ENCODE data around the gene ARAP2.
A peak's percentile ranks its signal among the peaks of the same experiment; 100 is the strongest.

The ARAP2 gene

DNA sequence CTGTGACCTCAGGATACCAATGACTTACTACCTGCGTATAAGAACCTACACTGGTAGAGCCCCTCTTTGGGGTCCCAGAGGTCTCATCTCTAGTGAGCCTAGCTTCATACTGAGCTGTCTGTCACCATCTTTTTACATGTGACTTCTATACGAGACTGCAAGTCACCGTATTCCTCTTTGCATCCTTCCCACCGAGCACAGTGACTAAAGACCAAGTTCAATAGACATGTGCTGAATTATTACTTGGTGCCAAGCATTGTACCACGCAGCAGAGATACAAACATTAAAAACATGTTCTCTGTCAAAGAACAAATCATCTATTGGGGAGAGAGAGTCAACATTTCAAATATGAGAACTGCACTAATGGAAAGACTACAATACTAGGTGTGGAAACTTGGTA is 16.4 kb downstream of the ARAP2 start:
- no peak for TF ChIP-seq EZH2phosphoT487 (IDR thresholded peaks at IDR 0.05; ENCODE audit: borderline replicate concordance)
- TF ChIP-seq CTCF (conservative IDR thresholded peaks at IDR 0.05; ENCODE audit: low read length) = no peak

DNA sequence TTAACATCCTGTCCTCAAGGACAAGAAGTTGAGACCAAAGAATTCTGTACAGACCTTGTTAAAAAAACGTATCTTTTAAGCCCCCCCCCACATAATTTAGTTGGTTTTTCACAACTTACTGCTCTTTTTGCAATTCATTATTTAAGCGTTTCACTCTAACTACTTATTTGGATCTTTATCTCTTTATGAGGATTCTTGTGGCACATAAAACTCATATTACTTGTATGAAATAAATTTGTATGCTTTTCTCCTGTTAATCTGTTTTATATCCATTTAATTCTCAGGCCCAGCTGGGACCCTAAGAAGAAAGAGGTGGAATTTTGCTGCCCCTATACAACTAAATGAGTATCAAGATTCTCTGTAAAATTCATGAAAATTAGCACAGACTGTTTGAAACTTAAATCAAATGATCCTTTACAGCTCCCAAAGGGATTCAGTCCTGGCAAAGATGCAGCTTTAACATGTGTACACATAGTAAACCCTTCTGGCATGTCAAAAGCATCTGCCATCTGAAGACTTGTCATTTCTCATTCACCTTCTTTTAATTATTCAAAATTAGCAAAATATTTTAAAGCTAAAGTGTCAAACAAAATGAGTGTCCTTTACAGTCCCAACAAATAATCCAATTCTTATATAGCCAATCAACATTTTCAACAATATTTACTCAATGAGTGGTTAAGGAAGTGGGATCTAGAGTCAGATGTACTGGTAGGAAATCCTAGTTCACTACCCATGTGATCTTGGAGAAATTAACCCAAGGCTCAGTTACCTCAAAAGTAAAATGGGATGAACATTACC is 17.7 kb downstream of the ARAP2 start:
- no peaks in the 10 kb centered on the region for H3K9me3 ChIP-seq (ENCODE audit: insufficient read depth, low read depth, low read length)
- H3K36me3 ChIP-seq (ENCODE audit: insufficient read depth, low read length) = no peaks in the 10 kb centered on the region
- H2AFZ ChIP-seq (ENCODE audit: low read length) = no peak overlapping the region
- peaks cover 53% of the 10 kb centered on the region for H3K4me1 ChIP-seq (ENCODE audit: insufficient read depth, low read length, poor library complexity, severe bottlenecking)
- H3K4me3 ChIP-seq (ENCODE audit: low read length, poor library complexity, severe bottlenecking) = no peak overlapping the region
- H3K27me3 ChIP-seq (ENCODE audit: insufficient read depth, low read length, poor library complexity, severe bottlenecking) = no peaks in the 10 kb centered on the region
- TF ChIP-seq CTCF (conservative IDR thresholded peaks at IDR 0.05; ENCODE audit: low read length) (no peak), EZH2phosphoT487 (IDR thresholded peaks at IDR 0.05; ENCODE audit: borderline replicate concordance) (no peak)
- no peak overlapping the region for H3K9ac ChIP-seq (ENCODE audit: low read depth, low read length, poor library complexity, severe bottlenecking)
- no peaks in the 10 kb centered on the region for H3K9me2 ChIP-seq (replicated peaks; ENCODE audit: low read depth, low read length)
- peaks cover 79% of the 10 kb centered on the region for H3K79me2 ChIP-seq (ENCODE audit: insufficient read depth, low read length)
- H3F3A ChIP-seq (ENCODE audit: low read depth) = no peaks in the 10 kb centered on the region
- H3K4me2 ChIP-seq (ENCODE audit: low read depth, low read length, poor library complexity, severe bottlenecking) = peak overlapping the region; percentile 10
- peaks cover 11% of the 10 kb centered on the region for H4K20me1 ChIP-seq (ENCODE audit: insufficient read depth, low read length, poor library complexity, severe bottlenecking)

More for the DNA sequence above, 16.4 kb downstream of the ARAP2 start:
- H3K27me3 ChIP-seq (ENCODE audit: insufficient read depth, low read length, poor library complexity, severe bottlenecking) = no peaks in the 10 kb centered on the region
- peaks cover 11% of the 10 kb centered on the region for H4K20me1 ChIP-seq (ENCODE audit: insufficient read depth, low read length, poor library complexity, severe bottlenecking)
- no peak overlapping the region for H3K4me3 ChIP-seq (ENCODE audit: low read length, poor library complexity, severe bottlenecking)
- peak overlapping the region; percentile 10 for H3K4me2 ChIP-seq (ENCODE audit: low read depth, low read length, poor library complexity, severe bottlenecking)
- no peaks in the 10 kb centered on the region for H3K9me3 ChIP-seq (ENCODE audit: insufficient read depth, low read depth, low read length)
- peaks cover 42% of the 10 kb centered on the region for H3K4me1 ChIP-seq (ENCODE audit: insufficient read depth, low read length, poor library complexity, severe bottlenecking)
- no peaks in the 10 kb centered on the region for H3F3A ChIP-seq (ENCODE audit: low read depth)
- H3K9ac ChIP-seq (ENCODE audit: low read depth, low read length, poor library complexity, severe bottlenecking) = no peak overlapping the region
- no peaks in the 10 kb centered on the region for H3K9me2 ChIP-seq (replicated peaks; ENCODE audit: low read depth, low read length)
- H3K36me3 ChIP-seq (ENCODE audit: insufficient read depth, low read length) = no peaks in the 10 kb centered on the region
- H2AFZ ChIP-seq (ENCODE audit: low read length) = no peak overlapping the region
- H3K79me2 ChIP-seq (ENCODE audit: insufficient read depth, low read length) = peaks cover 82% of the 10 kb centered on the region

DNA sequence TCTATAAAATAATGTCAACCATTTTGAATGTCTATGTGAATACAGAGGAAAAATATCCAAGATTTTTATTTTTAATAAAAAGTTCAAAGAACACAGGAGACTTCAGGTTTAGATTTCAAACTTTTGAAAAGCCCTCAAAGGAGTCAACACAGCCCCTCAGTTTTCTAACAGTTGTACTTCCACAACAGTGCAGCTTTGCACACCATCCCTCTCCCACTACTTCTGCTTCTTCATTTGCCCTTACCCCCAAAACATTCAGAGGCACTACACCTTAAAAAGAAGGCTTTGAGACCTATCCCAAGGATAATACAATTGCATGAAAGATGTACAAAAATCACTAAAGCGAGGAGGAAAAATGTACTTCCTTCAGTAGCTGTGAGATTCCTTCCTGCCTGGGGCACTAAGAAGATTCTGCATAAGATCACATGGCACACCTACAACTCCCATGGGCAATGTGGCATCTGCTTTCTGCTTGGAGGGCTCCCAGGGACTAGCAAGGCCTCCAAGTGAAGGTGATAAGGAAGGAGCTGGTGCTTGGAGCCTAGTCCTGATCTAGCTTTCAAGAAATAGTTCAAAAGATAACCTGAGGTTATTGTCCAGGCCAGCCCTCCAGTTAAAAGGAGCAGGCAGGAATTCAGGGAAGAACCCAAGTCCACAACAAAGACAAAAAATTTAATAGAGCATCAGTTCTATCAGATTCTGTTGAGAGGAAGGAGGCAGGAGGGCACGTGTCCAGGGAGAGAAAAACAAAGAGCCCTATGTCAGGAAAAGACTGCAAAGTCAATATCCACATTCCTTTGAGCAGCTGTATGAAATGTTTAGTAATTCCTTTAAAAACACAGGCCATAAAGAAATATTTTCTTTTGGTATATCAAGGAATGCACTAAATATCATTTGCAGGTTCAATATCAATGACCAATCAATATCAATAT is 19.1 kb downstream of the ARAP2 start:
- peak overlapping the region; percentile 24 for H3K4me3 ChIP-seq (ENCODE audit: low read length, poor library complexity, severe bottlenecking)
- TF ChIP-seq CTCF (conservative IDR thresholded peaks at IDR 0.05; ENCODE audit: low read length) (no peak), EZH2phosphoT487 (IDR thresholded peaks at IDR 0.05; ENCODE audit: borderline replicate concordance) (no peak)
- peak overlapping the region; percentile 57 for H3K4me2 ChIP-seq (ENCODE audit: low read depth, low read length, poor library complexity, severe bottlenecking)
- peaks cover 47% of the 10 kb centered on the region for H3K4me1 ChIP-seq (ENCODE audit: insufficient read depth, low read length, poor library complexity, severe bottlenecking)
- H3F3A ChIP-seq (ENCODE audit: low read depth) = no peaks in the 10 kb centered on the region
- peaks cover 83% of the 10 kb centered on the region for H3K79me2 ChIP-seq (ENCODE audit: insufficient read depth, low read length)
- H3K9ac ChIP-seq (ENCODE audit: low read depth, low read length, poor library complexity, severe bottlenecking) = peak overlapping the region; percentile 22
- no peaks in the 10 kb centered on the region for H3K9me3 ChIP-seq (ENCODE audit: insufficient read depth, low read depth, low read length)
- no peaks in the 10 kb centered on the region for H3K36me3 ChIP-seq (ENCODE audit: insufficient read depth, low read length)
- H3K27me3 ChIP-seq (ENCODE audit: insufficient read depth, low read length, poor library complexity, severe bottlenecking) = no peaks in the 10 kb centered on the region
- no peaks in the 10 kb centered on the region for H3K9me2 ChIP-seq (replicated peaks; ENCODE audit: low read depth, low read length)
- H2AFZ ChIP-seq (ENCODE audit: low read length) = no peak overlapping the region
- H4K20me1 ChIP-seq (ENCODE audit: insufficient read depth, low read length, poor library complexity, severe bottlenecking) = peaks cover 11% of the 10 kb centered on the region

Measured in Loucy (cell line).